ENCODE measurements around the gene RCC2.

Gene RCC2

DNA sequence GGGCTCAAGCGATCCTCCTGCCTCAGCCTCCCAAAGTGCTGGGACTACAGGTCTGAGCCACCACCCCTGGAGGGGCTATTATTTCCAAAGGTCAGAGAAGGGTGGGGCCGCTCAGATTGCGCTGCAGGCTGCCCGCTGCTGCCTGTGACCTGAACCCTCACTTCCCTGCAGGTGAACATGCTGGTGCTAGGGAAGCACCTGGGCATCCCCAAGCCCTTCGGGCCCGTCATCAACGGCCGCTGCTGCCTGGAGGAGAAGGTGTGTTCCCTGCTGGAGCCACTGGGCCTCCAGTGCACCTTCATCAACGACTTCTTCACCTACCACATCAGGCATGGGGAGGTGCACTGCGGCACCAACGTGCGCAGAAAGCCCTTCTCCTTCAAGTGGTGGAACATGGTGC lies 76.1 kb downstream of the RCC2 start:
- ChIA-PET POLR2A (no interaction called here), CTCF (no interaction called here)
- TF ChIP-seq, protein P1, sequence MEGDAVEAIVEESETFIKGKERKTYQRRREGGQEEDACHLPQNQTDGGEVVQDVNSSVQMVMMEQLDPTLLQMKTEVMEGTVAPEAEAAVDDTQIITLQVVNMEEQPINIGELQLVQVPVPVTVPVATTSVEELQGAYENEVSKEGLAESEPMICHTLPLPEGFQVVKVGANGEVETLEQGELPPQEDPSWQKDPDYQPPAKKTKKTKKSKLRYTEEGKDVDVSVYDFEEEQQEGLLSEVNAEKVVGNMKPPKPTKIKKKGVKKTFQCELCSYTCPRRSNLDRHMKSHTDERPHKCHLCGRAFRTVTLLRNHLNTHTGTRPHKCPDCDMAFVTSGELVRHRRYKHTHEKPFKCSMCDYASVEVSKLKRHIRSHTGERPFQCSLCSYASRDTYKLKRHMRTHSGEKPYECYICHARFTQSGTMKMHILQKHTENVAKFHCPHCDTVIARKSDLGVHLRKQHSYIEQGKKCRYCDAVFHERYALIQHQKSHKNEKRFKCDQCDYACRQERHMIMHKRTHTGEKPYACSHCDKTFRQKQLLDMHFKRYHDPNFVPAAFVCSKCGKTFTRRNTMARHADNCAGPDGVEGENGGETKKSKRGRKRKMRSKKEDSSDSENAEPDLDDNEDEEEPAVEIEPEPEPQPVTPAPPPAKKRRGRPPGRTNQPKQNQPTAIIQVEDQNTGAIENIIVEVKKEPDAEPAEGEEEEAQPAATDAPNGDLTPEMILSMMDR (IDR thresholded peaks at IDR 0.05; ENCODE audit: insufficient read depth, low read length, missing control alignments) = no peak
- H3K4me3 ChIP-seq (ENCODE audit: low read depth, low read length) = no peak overlapping the region
- DNase-seq (ENCODE audit: low read depth, low spot score) = no peak

DNA sequence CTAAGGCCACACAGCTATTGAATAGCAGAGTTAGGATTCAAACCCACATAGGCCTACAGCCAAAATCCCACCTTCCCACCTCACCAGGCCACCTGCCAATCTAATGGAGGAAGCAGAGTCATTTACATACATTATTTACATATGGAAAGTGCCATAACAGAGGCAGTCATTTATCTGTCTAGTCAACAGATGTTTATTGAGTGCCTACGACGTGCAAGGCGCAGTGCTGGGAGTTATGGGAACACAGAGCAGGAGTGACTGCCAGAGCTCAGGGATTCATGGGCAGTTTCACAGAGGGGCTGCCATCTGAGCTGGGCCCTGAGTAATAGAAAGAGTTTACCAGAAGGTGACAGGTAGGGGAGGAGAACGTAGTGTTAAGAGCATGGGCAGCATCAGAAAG lies 77.8 kb downstream of the RCC2 start:
- POLR2A ChIA-PET = no interaction called here
- TF ChIP-seq, protein P1 (IDR thresholded peaks at IDR 0.05; ENCODE audit: insufficient read depth, low read length, missing control alignments) = no peak
- CTCF ChIA-PET = interaction anchor here (1.4 kb wide), 1 partner anchor 25 kb away, joined by 3 read pairs; no protein-coding TSS in a partner anchor
- DNase-seq (ENCODE audit: low read depth, low spot score) = no peak
- H3K4me3 ChIP-seq (ENCODE audit: low read depth, low read length) = no peak overlapping the region

DNA sequence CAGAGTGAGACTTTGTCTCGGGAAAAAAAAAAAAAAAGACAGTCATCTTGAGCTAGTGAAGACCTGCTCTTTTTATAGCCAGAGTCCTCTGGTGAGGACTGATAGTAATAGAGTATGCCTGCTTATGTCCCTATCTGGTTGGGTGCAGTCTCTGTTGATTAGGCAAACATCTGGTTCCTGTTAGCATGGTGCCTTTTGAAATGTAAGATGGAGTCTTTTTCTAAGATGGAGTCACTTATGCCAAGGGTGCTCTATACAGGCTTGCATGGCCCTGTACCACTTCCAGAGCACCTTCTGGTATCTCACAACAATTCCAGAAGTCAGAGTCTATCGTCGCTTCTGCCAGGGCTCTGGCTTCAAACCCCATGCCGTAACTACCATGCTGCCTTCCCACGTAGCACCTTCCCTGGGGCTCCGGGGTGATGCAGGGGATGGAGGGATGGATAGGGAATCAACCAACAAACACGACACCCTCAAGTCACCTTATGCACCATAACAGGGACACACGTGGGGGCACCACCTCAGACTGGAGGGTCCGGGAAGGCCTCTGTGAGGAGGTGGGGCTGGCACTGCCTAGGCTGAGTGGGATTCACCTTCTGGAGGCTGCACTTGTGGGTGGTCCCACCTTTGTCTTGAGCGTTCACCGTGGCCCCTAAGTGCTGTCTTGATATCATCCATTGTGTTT lies 79.1 kb downstream of the RCC2 start:
- POLR2A ChIA-PET = no interaction called here

DNA sequence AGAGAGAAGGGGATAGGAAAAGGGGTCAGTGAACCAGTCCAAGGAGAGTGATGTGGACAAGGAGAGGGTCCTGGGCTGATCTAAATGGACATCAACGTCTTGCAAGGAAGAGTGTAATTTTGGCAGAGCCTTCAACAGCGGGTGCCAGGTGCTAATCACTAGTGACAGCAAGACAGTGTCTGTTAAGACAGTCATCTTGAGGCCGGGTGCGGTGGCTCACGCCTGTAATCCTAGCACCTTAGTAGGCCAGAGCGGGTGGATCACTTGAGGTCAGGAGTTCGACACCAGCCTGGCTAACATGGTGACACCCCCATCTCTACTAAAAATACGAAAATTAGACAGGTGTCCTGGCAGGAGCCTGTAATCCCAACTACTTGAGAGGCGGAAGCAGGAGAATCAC lies 79.7 kb downstream of the RCC2 start:
- POLR2A ChIA-PET = no interaction called here
- CTCF ChIA-PET = no interaction called here
- TF ChIP-seq, protein P1 (IDR thresholded peaks at IDR 0.05; ENCODE audit: insufficient read depth, low read length, missing control alignments) = no peak
- H3K4me3 ChIP-seq (ENCODE audit: low read depth, low read length) = no peak overlapping the region
- DNase-seq (ENCODE audit: low read depth, low spot score) = no peak

More for the DNA sequence above, 79.1 kb downstream of the RCC2 start:
- TF ChIP-seq, protein P1 (IDR thresholded peaks at IDR 0.05; ENCODE audit: insufficient read depth, low read length, missing control alignments) = no peak
- H3K4me3 ChIP-seq (ENCODE audit: low read depth, low read length) = no peak overlapping the region
- DNase-seq (ENCODE audit: low read depth, low spot score) = no peak
- CTCF ChIA-PET = no interaction called here

DNA sequence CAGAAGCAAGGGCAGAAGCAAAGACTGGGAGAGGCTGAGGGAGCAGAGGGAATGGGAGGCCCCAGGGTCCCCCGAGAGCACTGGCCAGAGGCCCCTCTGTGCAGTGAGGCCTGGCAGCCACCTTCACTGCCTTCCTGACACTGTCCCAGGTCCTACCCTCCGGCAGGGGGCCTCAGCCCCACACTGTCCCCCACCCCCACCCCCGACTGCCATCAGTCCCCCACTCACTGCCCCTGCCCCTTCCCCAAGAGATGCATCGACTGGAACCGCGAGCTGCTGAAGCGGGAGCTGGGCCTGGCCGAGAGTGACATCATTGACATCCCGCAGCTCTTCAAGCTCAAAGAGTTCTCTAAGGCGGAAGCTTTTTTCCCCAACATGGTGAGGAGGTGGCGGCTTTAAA lies 80.4 kb downstream of the RCC2 start:
- no peak for DNase-seq (ENCODE audit: low read depth, low spot score)
- TF ChIP-seq, protein P1 (IDR thresholded peaks at IDR 0.05; ENCODE audit: insufficient read depth, low read length, missing control alignments) = no peak
- CTCF ChIA-PET = no interaction called here
- no peak overlapping the region for H3K4me3 ChIP-seq (ENCODE audit: low read depth, low read length)
- POLR2A ChIA-PET = no interaction called here

DNA sequence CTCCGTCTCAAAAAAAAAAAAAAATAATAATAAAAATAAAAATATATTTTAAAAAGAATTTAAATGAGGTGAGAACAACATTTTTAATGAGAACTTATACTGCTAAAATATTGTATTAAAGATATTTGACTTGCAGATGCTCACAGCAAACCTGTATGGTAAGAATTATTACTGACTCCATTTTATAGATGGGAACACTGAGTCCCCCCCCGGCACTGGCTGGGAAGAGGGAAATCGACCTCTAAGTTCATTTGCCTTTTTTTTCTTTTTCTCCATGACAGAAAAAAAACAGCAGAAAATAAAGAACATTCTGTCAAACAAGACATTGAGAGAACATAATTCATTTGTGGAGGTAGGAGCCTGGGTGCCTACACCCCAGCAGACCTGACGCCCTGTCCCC lies 80.9 kb downstream of the RCC2 start:
- ChIA-PET CTCF (no interaction called here), POLR2A (no interaction called here)
- H3K4me3 ChIP-seq (ENCODE audit: low read depth, low read length) = no peak overlapping the region
- TF ChIP-seq, protein P1 (IDR thresholded peaks at IDR 0.05; ENCODE audit: insufficient read depth, low read length, missing control alignments) = no peak
- no peak for DNase-seq (ENCODE audit: low read depth, low spot score)
